ENCODE results near the gene RNF220. TPM values are rescaled to one million over a fixed set of nuclear protein-coding genes. Genes with fewer than 3 reads are reported as not detected.

RNF220 gene
- total RNA-seq, 1 experiment from 2014 or later, result 128 TPM

- TF ChIP-seq ATF1 (CRISPR knock-in tag; IDR thresholded peaks at IDR 0.05) (no peak), PRDM15 (CRISPR knock-in tag; IDR thresholded peaks at IDR 0.05) (no peak), ZNF425 (CRISPR knock-in tag; conservative IDR thresholded peaks at IDR 0.05) (no peak)
- TF ChIP-seq, protein P1, sequence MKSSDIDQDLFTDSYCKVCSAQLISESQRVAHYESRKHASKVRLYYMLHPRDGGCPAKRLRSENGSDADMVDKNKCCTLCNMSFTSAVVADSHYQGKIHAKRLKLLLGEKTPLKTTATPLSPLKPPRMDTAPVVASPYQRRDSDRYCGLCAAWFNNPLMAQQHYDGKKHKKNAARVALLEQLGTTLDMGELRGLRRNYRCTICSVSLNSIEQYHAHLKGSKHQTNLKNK (CRISPR knock-in tag; IDR thresholded peaks at IDR 0.05), result no peak
These were observed 288.8 kb downstream of the RNF220 start (continued) for GRCh38 chr1:44693900-44694299.

- Mint-ChIP-seq H3K9me3 (no peaks in the 10 kb centered on the region), H3K27ac (no peak overlapping the region), H3K4me1 (no peaks in the 10 kb centered on the region), H3K4me3 (no peak overlapping the region), H3K36me3 (no peaks in the 10 kb centered on the region), H3K27me3 (ENCODE audit: low read depth) (peaks cover 3% of the 10 kb centered on the region; the same call in 1 of the 2 replicates)
- CTCF ChIA-PET, result interaction anchor here (1.0 kb wide), 1 partner anchor 21 kb away, joined by 3 read pairs; the partner anchor contains the start of genes ARMH1 and TMEM53
- TF ChIP-seq, protein P2, sequence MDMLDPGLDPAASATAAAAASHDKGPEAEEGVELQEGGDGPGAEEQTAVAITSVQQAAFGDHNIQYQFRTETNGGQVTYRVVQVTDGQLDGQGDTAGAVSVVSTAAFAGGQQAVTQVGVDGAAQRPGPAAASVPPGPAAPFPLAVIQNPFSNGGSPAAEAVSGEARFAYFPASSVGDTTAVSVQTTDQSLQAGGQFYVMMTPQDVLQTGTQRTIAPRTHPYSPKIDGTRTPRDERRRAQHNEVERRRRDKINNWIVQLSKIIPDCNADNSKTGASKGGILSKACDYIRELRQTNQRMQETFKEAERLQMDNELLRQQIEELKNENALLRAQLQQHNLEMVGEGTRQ (CRISPR knock-in tag; IDR thresholded peaks at IDR 0.05), result no peak
- TF ChIP-seq OVOL2 (CRISPR knock-in tag; IDR thresholded peaks at IDR 0.05; ENCODE audit: borderline replicate concordance) (no peak), AFF4 (CRISPR knock-in tag; IDR thresholded peaks at IDR 0.05; ENCODE audit: borderline replicate concordance) (no peak), ZNF263 (CRISPR knock-in tag; IDR thresholded peaks at IDR 0.05; ENCODE audit: low read depth) (no peak), FOXK1 (CRISPR knock-in tag; IDR thresholded peaks at IDR 0.05) (no peak), RELA (CRISPR knock-in tag; IDR thresholded peaks at IDR 0.05; ENCODE audit: borderline replicate concordance) (no peak), KAT7 (CRISPR knock-in tag; IDR thresholded peaks at IDR 0.05; ENCODE audit: borderline replicate concordance) (no peak)
- DNase-seq (ENCODE audit: low spot score) (no peak), ATAC-seq (no peak)
- POLR2A ChIA-PET, result no interaction called here
These were observed 289.9 kb downstream of the RNF220 start for GRCh38 chr1:44694863-44695478.

Measured in WTC11 (cell line).